Astrocyte (in vitro differentiated cells and primary cell): ENCODE results near the gene KPNA3. TPM values are rescaled to one million over a fixed set of nuclear protein-coding genes. Genes with fewer than 3 reads are reported as not detected.

ENCODE experiments used
- DNase-seq: peaks from one replicate; pipeline ENCODE4 v3.0.0-alpha.2; 2010; ENCODE audit warnings: low read depth
- FAIRE-seq: peaks from 2 replicates; lab custom pipeline; 2011; peaks lifted over from hg19 to GRCh38; lab: Jason Lieb, UNC
- H2AFZ ChIP-seq: 2 replicates; pipeline ENCODE4 v1.6.0; 2012; ENCODE audit warnings: low read depth, low read length, inconsistent platforms
- H3K27ac ChIP-seq: 2 replicates; pipeline ENCODE4 v1.5.1; 2011; ENCODE audit warnings: low read depth, low read length, inconsistent platforms
- H3K27me3 ChIP-seq: 2 replicates; pipeline ENCODE4 v1.6.0; 2011; ENCODE audit warnings: low read length, inconsistent platforms; ENCODE audit not compliant: insufficient read depth
- H3K36me3 ChIP-seq: 2 replicates; pipeline ENCODE4 v1.5.1; 2011; ENCODE audit warnings: low read length, inconsistent platforms; ENCODE audit not compliant: insufficient read depth
- H3K4me1 ChIP-seq: 2 replicates; pipeline ENCODE4 v1.5.1; 2011; ENCODE audit warnings: low read length, inconsistent platforms; ENCODE audit not compliant: insufficient read depth
- H3K4me2 ChIP-seq: 2 replicates; pipeline ENCODE4 v1.6.0; 2012; ENCODE audit warnings: low read length, inconsistent platforms
- H3K4me3 ChIP-seq: 2 replicates; pipeline ENCODE4 v1.5.1; 2011; ENCODE audit warnings: low read depth, mild to moderate bottlenecking, low read length, inconsistent platforms; ENCODE audit not compliant: insufficient read depth
- H3K79me2 ChIP-seq: 2 replicates; pipeline ENCODE4 v1.6.0; 2012; ENCODE audit warnings: mild to moderate bottlenecking, low read length, inconsistent platforms; ENCODE audit not compliant: insufficient read depth
- H3K9ac ChIP-seq: 2 replicates; pipeline ENCODE4 v1.6.0; 2012; ENCODE audit warnings: mild to moderate bottlenecking, low read length, inconsistent platforms
- H3K9me3 ChIP-seq: 2 replicates; pipeline ENCODE4 v1.5.1; 2012; ENCODE audit warnings: low read depth, mild to moderate bottlenecking, low read length, inconsistent platforms; ENCODE audit not compliant: insufficient read depth
- H4K20me1 ChIP-seq: 2 replicates; pipeline ENCODE4 v1.6.0; 2012; ENCODE audit warnings: low read length, inconsistent platforms; ENCODE audit not compliant: insufficient read depth
- H3K27ac Mint-ChIP-seq: one replicate; pipeline ENCODE4 v1.8.0; 2021; ENCODE audit warnings: mild to moderate bottlenecking, mixed read lengths; ENCODE audit not compliant: unreplicated experiment
- H3K27me3 Mint-ChIP-seq: one replicate; pipeline ENCODE4 v1.8.0; 2021; ENCODE audit warnings: low read depth, mixed read lengths; ENCODE audit not compliant: unreplicated experiment
- H3K36me3 Mint-ChIP-seq: one replicate; pipeline ENCODE4 v1.8.0; 2021; ENCODE audit warnings: low read depth, mixed read lengths; ENCODE audit not compliant: unreplicated experiment
- H3K4me1 Mint-ChIP-seq: one replicate; pipeline ENCODE4 v1.8.0; 2021; ENCODE audit warnings: low read depth, mixed read lengths; ENCODE audit not compliant: unreplicated experiment
- H3K4me3 Mint-ChIP-seq: one replicate; pipeline ENCODE4 v1.8.0; 2021; ENCODE audit warnings: mild to moderate bottlenecking, moderate library complexity, mixed read lengths; ENCODE audit not compliant: unreplicated experiment
- H3K9me3 Mint-ChIP-seq: one replicate; pipeline ENCODE4 v1.8.0; 2021; ENCODE audit warnings: mild to moderate bottlenecking, mixed read lengths; ENCODE audit not compliant: unreplicated experiment
- CTCF ChIP-seq: IDR thresholded peaks from 2 replicates; pipeline ENCODE4 v1.5.1; 2011; ENCODE audit warnings: low read depth, mild to moderate bottlenecking, inconsistent platforms, low read length, moderate library complexity; ENCODE audit not compliant: insufficient read depth
- EZH2 ChIP-seq: IDR thresholded peaks from 2 replicates; pipeline ENCODE4 v1.6.1; 2012; ENCODE audit warnings: mild to moderate bottlenecking, low read length, inconsistent platforms; ENCODE audit not compliant: insufficient read depth
- total RNA-seq: library from RNA; stranded (reverse); gene quantifications from 2 replicates; pipeline ENCODE4 v1.2.1, GENCODE V29; 2021

Gene KPNA3
- total RNA-seq, 1 donor from 2014 or later = 62.0 TPM

GRCh38 chr13:49791711-49792549 lies 552 bp downstream of the KPNA3 start:
- peak overlapping the region; percentile 92 for H3K27ac Mint-ChIP-seq

GRCh38 chr13:49791315-49791710 lies 1.2 kb downstream of the KPNA3 start:
- peaks cover 55% of the 10 kb centered on the region for H3K79me2 ChIP-seq
- FAIRE-seq (no peak), DNase-seq (peak; percentile 8)
- Mint-ChIP-seq H3K27ac (peak overlapping the region; percentile 92), H3K4me1 (peaks cover 17% of the 10 kb centered on the region), H3K4me3 (peak overlapping the region; percentile 96), H3K36me3 (peaks cover 2% of the 10 kb centered on the region), H3K27me3 (peaks cover 2% of the 10 kb centered on the region), H3K9me3 (no peaks in the 10 kb centered on the region)
- H3K9ac ChIP-seq = peak overlapping the region; percentile 85
- H3K4me1 ChIP-seq = peaks cover 17% of the 10 kb centered on the region
- H3K4me2 ChIP-seq = peak overlapping the region; percentile 92
- H3K4me3 ChIP-seq = peak overlapping the region; percentile 82
- H2AFZ ChIP-seq = peak overlapping the region; percentile 64
- peak overlapping the region; percentile 88 for H3K27ac ChIP-seq
- no peaks in the 10 kb centered on the region for H3K27me3 ChIP-seq
- no peak for TF ChIP-seq CTCF
- TF ChIP-seq EZH2 = no peak
- H3K36me3 ChIP-seq = no peaks in the 10 kb centered on the region
- H4K20me1 ChIP-seq = peaks cover 50% of the 10 kb centered on the region
- H3K9me3 ChIP-seq = no peaks in the 10 kb centered on the region

More at GRCh38 chr13:49791711-49792549, 552 bp downstream of the KPNA3 start:
- Histone ChIP-seq H3K27ac (peak overlapping the region; percentile 88), H3K4me3 (peak overlapping the region; percentile 82), H3K4me2 (peak overlapping the region; percentile 92), H2AFZ (peak overlapping the region; percentile 64), H3K9me3 (no peaks in the 10 kb centered on the region), H3K9ac (peak overlapping the region; percentile 85), H3K79me2 (peaks cover 49% of the 10 kb centered on the region), H3K27me3 (no peaks in the 10 kb centered on the region), H4K20me1 (peaks cover 44% of the 10 kb centered on the region), H3K4me1 (peaks cover 17% of the 10 kb centered on the region), H3K36me3 (no peaks in the 10 kb centered on the region)
- DNase-seq = peak; percentile 16
- Mint-ChIP-seq H3K9me3 (no peaks in the 10 kb centered on the region), H3K36me3 (peaks cover 2% of the 10 kb centered on the region), H3K4me3 (peak overlapping the region; percentile 96), H3K4me1 (peaks cover 17% of the 10 kb centered on the region), H3K27me3 (peaks cover 2% of the 10 kb centered on the region)
- FAIRE-seq = no peak
- TF ChIP-seq EZH2 (no peak), CTCF (no peak)

- H3K27ac ChIP-seq = no peak overlapping the region
- H3K9me3 ChIP-seq = no peaks in the 10 kb centered on the region
- no peaks in the 10 kb centered on the region for H3K27me3 ChIP-seq
- Mint-ChIP-seq H3K36me3 (peaks cover 2% of the 10 kb centered on the region), H3K4me1 (peaks cover 18% of the 10 kb centered on the region), H3K27ac (no peak overlapping the region), H3K27me3 (no peaks in the 10 kb centered on the region), H3K4me3 (peak overlapping the region; percentile 96), H3K9me3 (no peaks in the 10 kb centered on the region)
- FAIRE-seq (no peak), DNase-seq (no peak)
- peaks cover 17% of the 10 kb centered on the region for H3K4me1 ChIP-seq
- no peak overlapping the region for H2AFZ ChIP-seq
- peaks cover 64% of the 10 kb centered on the region for H4K20me1 ChIP-seq
- H3K4me2 ChIP-seq = peak overlapping the region; percentile 92
- peaks cover 68% of the 10 kb centered on the region for H3K79me2 ChIP-seq
- H3K36me3 ChIP-seq = no peaks in the 10 kb centered on the region
- no peak overlapping the region for H3K9ac ChIP-seq
- H3K4me3 ChIP-seq = no peak overlapping the region
- no peak for TF ChIP-seq EZH2
- no peak for TF ChIP-seq CTCF
These were observed 2.5 kb downstream of the KPNA3 start for GRCh38 chr13:49789968-49790367.
